ENCODE data around the gene AHSA1. TPM values are rescaled to one million over a fixed set of nuclear protein-coding genes. Genes with fewer than 3 reads are reported as not detected.

Gene AHSA1
- total RNA-seq, 1 donor from 2014 or later: 74.7 TPM

DNA sequence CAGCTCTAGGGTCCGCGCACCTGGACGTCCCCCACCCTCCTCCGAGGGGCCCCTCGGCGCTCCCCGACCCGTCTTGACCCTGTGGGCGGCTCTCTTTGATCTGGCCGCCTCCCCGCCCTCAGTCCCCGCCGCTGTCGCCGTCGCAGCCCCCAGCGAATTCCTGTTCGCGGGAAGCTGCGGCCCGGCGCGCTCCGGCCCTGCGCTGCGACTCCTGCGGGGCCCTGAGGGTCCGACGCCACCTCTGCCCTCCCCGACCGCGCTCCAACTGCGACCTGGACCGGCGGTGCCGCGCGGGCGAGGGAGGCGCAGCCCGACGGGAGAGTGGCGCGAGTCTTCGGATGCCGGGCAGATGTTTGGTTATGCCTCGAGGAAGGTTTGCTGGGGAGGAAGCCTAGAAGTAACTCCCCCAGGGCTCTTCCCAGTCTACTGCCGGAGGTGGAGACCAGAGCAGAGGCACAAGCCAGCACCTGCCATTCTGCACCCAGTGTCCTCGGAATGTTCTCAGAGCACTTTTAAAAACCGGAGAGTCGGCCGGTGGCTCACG is 41.2 kb downstream of the AHSA1 start:
- Mint-ChIP-seq H3K4me3 (ENCODE audit: unreplicated experiment) (peak overlapping the region; percentile 82), H3K4me1 (ENCODE audit: unreplicated experiment) (peaks cover 3% of the 10 kb centered on the region), H3K27me3 (ENCODE audit: unreplicated experiment) (peaks cover 3% of the 10 kb centered on the region), H3K36me3 (ENCODE audit: low read depth, unreplicated experiment) (peaks cover 5% of the 10 kb centered on the region), H3K27ac (ENCODE audit: unreplicated experiment) (no peak overlapping the region), H3K9me3 (ENCODE audit: unreplicated experiment) (no peaks in the 10 kb centered on the region)
- TF ChIP-seq, protein P1, sequence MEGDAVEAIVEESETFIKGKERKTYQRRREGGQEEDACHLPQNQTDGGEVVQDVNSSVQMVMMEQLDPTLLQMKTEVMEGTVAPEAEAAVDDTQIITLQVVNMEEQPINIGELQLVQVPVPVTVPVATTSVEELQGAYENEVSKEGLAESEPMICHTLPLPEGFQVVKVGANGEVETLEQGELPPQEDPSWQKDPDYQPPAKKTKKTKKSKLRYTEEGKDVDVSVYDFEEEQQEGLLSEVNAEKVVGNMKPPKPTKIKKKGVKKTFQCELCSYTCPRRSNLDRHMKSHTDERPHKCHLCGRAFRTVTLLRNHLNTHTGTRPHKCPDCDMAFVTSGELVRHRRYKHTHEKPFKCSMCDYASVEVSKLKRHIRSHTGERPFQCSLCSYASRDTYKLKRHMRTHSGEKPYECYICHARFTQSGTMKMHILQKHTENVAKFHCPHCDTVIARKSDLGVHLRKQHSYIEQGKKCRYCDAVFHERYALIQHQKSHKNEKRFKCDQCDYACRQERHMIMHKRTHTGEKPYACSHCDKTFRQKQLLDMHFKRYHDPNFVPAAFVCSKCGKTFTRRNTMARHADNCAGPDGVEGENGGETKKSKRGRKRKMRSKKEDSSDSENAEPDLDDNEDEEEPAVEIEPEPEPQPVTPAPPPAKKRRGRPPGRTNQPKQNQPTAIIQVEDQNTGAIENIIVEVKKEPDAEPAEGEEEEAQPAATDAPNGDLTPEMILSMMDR (IDR thresholded peaks at IDR 0.05; ENCODE audit: unreplicated experiment): no peak
- peak; percentile 21 for DNase-seq (ENCODE audit: low spot score)

DNA sequence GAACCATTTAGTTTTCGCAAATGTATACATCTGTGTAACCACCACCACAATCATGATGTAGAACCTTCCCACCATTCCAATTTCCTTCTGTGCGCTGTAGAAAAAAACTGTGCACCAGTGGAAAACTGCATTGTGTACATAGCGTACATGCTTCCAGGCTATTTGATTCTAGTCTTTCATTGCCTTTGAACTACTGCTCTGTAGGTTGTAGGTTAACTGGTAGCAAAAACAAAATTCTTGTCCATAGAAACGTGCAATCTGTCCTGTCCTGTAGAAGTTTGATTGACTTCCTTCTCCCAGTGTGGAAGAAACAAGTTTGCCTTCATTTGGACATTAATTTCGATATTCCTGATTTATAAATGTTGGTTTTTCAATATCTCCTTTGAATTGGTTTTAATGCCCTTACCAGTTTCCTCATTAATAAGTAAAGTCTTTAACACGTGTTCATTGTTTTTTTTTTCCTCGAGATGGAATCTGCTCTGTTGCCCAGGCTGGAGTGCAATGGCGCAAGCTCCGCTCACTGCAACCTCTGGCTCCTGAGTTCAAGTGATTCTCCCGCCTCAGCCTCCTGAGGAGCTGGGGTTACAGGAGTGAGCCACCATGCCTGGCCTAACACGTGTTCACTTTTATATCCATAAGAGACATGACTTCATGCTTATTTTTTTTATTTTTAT is 44.4 kb downstream of the AHSA1 start:
- H3K27ac Mint-ChIP-seq (ENCODE audit: unreplicated experiment): no peak overlapping the region
- no peaks in the 10 kb centered on the region for H3K9me3 Mint-ChIP-seq (ENCODE audit: unreplicated experiment)
- peaks cover 8% of the 10 kb centered on the region for H3K36me3 Mint-ChIP-seq (ENCODE audit: low read depth, unreplicated experiment)
- peaks cover 3% of the 10 kb centered on the region for H3K27me3 Mint-ChIP-seq (ENCODE audit: unreplicated experiment)
- H3K4me1 Mint-ChIP-seq (ENCODE audit: unreplicated experiment): peaks cover 3% of the 10 kb centered on the region
- TF ChIP-seq, protein P1 (IDR thresholded peaks at IDR 0.05; ENCODE audit: unreplicated experiment): no peak
- no peak for DNase-seq (ENCODE audit: low spot score)
- H3K4me3 Mint-ChIP-seq (ENCODE audit: unreplicated experiment): no peak overlapping the region

DNA sequence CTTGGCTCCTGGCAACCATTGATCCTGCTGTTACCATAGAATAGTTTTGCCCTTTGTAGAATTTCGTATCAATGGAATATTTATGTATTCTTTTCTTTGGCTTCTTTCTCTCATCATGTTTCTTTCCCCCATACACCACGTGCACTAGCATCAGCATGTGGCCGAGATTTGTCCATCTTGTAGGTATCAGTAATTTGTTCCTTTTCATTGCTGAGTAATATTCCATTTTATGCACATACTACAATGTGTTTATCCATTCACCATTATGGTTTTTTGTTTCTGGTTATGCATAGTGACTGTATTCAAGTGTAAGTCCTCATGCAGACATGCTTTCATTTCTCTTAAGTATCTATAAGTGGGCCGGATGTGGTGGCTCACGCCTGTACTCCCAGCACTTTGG is 45.2 kb downstream of the AHSA1 start:
- no peaks in the 10 kb centered on the region for H3K9me3 Mint-ChIP-seq (ENCODE audit: unreplicated experiment)
- no peaks in the 10 kb centered on the region for H3K4me1 Mint-ChIP-seq (ENCODE audit: unreplicated experiment)
- H3K4me3 Mint-ChIP-seq (ENCODE audit: unreplicated experiment): peak overlapping the region; percentile 24
- H3K36me3 Mint-ChIP-seq (ENCODE audit: low read depth, unreplicated experiment): peaks cover 8% of the 10 kb centered on the region
- no peak overlapping the region for H3K27ac Mint-ChIP-seq (ENCODE audit: unreplicated experiment)
- no peak for DNase-seq (ENCODE audit: low spot score)
- H3K27me3 Mint-ChIP-seq (ENCODE audit: unreplicated experiment): no peaks in the 10 kb centered on the region
- TF ChIP-seq, protein P1 (IDR thresholded peaks at IDR 0.05; ENCODE audit: unreplicated experiment): no peak

DNA sequence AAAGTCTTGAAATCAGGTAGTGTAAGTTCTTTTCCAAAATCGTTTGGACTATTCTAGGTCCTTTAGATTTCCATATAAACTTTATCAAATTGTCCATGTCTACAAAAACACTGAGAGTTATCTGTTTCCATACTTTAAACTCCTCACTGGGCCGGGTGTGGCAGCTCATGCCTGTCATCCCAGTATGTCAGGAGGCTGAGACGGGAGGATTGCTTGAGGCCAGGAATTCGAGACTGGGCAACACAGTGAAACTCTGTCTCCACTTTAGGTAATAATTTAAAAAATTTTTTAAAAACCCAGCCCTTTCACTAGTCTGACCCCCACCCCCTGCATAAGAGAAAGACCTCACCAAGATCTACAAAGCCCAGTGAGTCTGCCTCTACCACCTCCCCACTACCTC is 47.1 kb downstream of the AHSA1 start:
- Mint-ChIP-seq H3K4me1 (ENCODE audit: unreplicated experiment) (no peaks in the 10 kb centered on the region), H3K27ac (ENCODE audit: unreplicated experiment) (no peak overlapping the region), H3K9me3 (ENCODE audit: unreplicated experiment) (no peaks in the 10 kb centered on the region), H3K36me3 (ENCODE audit: low read depth, unreplicated experiment) (peaks cover 8% of the 10 kb centered on the region), H3K4me3 (ENCODE audit: unreplicated experiment) (no peak overlapping the region), H3K27me3 (ENCODE audit: unreplicated experiment) (no peaks in the 10 kb centered on the region)
- TF ChIP-seq, protein P1 (IDR thresholded peaks at IDR 0.05; ENCODE audit: unreplicated experiment): no peak
- DNase-seq (ENCODE audit: low spot score): no peak

DNA sequence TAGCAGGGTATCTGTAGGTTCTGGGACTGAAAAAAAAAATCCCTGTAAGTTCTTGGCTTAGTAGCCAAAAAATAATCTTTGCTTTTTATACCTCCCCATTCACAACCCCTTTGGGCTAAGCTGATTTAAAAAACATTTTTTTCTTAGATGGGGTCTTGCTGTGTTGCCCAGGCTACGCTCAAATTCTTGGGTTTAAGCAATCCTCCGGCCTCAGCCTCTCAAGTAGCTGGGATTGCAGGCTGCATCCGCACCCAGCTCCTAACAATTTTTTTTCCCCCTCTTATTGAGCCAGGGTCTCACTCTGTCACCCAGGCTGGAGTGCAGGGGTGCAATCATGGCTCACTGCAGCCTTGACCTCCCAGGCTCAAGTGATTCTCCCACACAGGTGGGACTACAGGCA is 49.9 kb downstream of the AHSA1 start:
- TF ChIP-seq, protein P1 (IDR thresholded peaks at IDR 0.05; ENCODE audit: unreplicated experiment): no peak
- Mint-ChIP-seq H3K27ac (ENCODE audit: unreplicated experiment) (no peak overlapping the region), H3K4me1 (ENCODE audit: unreplicated experiment) (no peaks in the 10 kb centered on the region), H3K4me3 (ENCODE audit: unreplicated experiment) (no peak overlapping the region), H3K27me3 (ENCODE audit: unreplicated experiment) (no peaks in the 10 kb centered on the region), H3K9me3 (ENCODE audit: unreplicated experiment) (no peaks in the 10 kb centered on the region), H3K36me3 (ENCODE audit: low read depth, unreplicated experiment) (peaks cover 12% of the 10 kb centered on the region)
- no peak for DNase-seq (ENCODE audit: low spot score)

Data from endothelial cell (in vitro differentiated cells).